HG02623 (cell line): ENCODE results near the gene COL23A1.

Experiments
- ATAC-seq: cut with Tn5 transposase; IDR thresholded peaks from one replicate; pipeline ENCODE4 v1.9.1; 2021; ENCODE audit warnings: moderate library complexity; ENCODE audit not compliant: unreplicated experiment

The COL23A1 gene

GRCh38 chr5:178218237-178218776 lies 371.9 kb downstream of the COL23A1 start:
- ATAC-seq: no peak

GRCh38 chr5:178216779-178217178 lies 373.4 kb downstream of the COL23A1 start:
- no peak for ATAC-seq

DNA sequence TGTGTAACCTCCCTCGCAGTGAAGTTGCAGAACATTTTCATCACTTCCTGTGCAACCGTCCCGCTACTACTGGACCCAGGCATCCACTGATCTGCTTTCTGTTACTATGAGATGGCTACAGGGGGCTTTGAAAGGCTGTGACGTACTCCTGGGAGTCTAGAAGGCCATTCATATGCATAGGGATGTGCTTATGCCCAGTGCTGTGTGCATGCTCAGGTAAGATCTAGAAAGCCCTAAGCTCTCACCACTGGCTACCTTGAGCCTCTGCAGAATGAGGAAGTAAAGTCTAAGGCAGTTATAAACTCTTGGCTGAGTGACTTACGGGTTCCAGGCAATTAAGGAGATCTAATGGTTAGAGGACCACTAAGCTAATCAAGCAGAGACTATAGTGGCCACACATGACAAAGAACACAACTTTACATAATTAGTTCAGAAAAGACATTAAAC lies 374.1 kb downstream of the COL23A1 start:
- no peak for ATAC-seq

DNA sequence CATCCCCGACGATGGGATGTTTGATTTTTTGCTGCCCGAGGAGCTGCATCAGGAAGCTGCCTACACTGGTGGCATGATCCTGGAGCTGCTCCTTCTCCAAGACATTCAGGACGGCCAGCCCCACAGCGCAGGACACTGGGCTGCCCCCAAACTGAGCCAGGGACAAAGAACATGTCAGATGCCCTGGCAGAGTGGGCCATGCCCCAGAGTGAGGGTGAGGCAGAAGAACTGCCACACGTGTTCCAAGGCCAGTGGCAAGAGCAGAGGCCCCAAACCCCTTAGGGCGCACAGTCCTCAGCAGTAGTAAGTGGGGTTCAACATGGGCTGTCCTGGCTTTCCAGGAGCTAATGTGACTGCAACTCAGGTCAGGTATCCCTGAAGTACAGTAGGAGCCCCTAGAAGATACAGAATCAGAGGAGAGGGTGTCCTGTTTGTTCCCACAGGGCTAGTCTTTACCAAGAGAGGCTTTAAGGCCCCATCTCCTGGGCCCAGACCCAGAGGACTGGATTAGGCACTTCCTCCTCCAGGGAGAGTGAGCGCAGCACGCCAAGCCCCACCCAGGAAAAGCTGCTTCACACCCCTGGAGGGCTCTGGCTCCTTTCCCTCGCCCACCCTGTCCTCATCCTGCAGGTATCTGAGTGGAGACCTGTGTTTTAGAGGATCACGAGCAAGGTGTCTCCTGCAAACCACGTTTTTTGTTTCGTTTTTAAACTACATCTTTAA lies 374.8 kb downstream of the COL23A1 start:
- ATAC-seq: no peak

DNA sequence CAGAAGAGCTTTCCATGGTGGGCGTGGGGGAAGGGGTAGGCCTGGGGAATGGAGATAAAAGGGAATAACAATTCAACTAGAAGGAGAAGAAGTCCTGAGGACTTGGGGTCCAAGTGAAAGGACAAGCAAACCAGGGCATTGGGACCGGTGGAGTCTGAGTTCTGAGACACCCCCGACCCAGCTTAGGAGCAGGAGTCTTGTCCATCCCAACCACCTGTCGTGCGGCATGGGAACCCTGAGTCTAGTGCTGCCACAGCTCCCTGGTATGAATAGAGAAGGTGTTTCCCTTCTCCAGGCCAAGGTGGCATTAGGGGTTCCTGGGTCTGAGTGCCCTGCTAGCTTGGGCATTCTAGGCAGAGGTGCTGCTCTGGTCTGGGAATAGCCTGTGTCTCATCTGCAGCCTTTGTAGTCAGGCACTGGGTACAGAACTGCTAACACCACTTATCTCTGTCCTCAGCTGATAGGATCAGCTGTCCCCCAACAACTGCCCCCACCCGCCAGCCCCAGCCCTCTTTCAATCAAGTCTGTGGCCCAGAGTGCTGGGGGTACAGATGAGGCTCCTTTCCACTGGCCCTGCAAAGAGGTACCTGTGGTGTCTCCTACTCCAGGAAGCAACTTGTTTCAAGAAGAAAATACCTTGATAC lies 375.9 kb downstream of the COL23A1 start:
- ATAC-seq: no peak

DNA sequence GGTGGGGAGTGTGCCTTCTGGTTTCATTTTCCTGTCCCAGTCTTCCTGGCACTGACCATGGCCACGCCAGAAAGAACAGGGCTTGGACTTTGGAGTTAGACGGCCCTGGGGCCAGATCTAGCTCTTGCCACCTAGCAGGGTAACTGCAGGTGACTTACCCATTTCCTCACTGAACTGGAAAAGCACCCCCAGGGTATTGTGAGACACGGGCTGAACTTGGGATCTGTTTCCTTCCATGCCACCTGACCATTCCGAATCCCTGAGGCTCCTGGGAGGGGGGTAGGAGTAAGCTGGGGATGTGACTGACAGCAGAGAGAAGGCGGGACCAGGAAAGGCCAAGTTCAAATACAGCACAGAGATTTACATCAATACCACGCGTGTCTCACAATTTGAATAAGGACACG lies 376.4 kb downstream of the COL23A1 start:
- ATAC-seq: no peak

- ATAC-seq: no peak
Observed at GRCh38 chr5:178213003-178213461, 377.2 kb downstream of the COL23A1 start.

DNA sequence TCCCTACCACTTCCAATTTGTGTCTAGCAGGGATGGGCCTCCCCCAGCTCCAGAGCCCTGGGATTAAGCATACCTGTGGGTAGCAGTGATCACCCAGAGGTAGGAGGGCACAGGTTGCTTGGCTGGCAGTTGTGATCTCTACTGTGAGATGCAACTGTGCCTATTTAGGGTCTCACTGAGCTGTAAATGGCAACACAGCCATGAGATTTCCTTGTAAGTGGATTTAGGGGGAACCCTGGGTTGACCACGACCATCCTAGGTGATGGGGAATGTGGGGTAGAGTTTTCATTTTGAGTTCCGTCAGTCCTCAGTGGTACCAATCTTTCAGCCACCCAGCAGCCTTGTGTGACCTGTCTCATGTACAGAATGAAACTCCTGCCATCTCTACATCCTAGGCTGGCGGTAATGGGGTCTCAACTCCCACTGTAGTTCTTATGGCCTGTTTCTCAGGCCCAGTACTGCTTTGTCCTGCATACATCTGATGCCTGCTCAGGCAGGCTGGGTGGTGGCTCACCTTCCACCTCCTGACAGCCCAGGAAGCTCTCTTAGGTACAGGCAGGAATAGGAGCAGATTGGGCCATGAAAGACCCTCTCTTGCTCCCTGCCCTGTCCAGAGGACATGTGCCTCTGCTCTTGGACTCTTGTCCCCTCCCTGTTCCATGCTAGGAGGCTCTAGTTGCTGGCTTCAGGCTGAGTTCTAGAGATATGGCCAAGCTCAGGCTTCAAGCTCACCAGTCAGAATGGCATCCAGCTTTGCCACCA lies 377.8 kb downstream of the COL23A1 start:
- no peak for ATAC-seq

GRCh38 chr5:178211095-178212048 lies 378.8 kb downstream of the COL23A1 start:
- ATAC-seq: no peak

- no peak for ATAC-seq
Observed at GRCh38 chr5:178210686-178211085, 379.5 kb downstream of the COL23A1 start.

DNA sequence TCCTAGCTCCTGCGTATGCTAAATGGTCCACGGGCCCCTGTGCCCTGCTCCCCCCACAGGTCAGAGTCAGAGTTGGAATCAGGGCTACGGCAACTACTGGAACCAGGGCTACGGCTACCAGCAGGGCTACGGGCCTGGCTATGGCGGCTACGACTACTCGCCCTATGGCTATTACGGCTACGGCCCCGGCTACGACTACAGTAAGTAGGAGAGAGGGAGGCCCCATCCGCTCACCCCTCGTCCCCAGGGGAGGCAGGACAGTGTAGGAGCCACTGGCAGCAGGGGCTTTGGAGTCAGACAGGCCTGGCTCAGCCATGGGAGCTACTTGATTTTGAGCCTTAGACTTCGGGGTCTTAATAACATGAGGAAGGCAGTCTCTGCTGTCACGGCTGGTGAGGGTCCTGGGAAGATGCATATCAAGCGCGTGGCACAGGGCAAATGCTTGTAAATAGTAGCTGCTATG lies 380.1 kb downstream of the COL23A1 start:
- no peak for ATAC-seq

DNA sequence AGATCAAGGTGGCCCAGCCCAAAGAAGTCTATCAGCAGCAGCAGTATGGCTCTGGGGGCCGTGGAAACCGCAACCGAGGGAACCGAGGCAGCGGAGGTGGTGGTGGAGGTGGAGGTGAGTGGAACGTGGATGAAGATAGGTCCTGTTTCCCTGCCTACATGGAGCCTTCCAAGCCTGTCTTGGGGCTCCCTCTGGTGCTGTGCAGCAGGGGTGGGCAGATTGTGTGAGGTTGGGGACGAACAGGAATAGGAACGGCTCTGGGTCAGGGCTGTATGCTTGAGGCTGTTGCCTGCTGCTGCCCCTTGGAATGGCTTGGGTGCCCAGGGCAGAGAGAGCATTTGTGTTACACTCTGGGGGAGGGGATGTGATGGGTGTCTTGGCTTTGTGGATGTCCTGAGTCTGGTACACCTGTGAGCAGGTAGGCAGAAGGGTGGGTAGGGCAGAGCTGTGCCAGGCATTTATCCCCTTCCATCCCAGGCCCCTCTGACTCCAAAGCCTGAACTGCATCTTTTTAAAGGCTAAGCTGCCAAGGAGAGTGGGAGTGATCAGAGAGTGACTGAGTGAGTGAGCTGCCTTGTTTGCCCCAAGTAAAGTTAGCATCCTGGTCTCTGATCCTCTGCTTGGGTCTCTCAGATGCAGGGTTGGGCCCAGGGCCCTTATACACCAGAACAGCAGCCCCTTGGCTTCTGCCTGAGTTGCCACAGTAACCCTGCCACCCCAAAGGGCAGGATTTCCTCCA lies 380.7 kb downstream of the COL23A1 start:
- ATAC-seq: no peak

DNA sequence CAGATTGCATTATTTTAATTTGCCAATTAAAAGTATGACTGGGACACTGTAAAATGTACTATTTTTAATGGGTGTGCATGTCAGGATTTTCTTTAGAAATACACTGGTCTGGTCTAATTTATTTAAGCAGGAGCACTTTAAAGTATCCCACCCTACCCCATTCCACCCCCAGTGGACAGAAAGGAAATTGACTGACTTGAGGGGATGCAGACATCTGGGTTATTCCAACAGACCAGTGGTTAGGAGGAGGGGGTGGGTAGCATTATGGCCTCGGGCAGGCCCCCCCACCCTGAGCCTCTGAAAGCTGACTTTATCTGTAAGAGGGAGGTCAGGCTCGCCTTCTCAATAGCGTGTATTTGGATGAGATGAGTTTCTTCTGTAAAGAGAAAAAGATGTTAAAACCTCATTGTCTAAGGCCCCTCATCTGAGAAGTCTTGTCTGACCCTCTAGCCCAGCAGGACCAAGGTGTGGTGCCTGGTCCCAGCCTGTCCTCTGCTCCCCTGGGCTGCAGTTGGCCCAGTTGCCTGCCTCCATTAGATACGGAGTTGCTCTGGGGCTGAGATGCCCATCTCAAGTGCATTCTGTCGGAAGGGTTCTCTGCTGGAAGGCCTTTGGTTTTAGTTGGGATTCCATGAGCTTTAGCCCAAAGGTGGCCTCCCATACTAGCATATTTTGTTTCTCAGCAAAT lies 381.5 kb downstream of the COL23A1 start:
- no peak for ATAC-seq

DNA sequence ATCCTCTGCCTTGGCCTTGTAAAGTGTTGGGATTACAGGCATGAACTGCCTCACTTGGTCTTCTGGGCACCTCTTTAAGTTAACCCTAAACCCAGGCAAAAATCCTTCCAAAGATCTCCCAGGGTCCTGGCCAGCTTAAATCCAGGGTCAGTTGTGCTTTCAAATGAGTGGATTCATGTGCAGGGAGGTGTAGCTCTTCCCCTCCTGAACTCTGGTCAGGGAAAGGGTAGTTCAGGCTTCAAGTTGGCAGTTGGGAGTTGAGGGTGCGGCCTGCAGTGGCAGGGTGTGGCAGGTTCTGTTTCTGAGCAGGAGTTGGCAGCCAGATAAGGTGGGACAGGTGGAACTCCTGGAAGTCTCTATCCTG lies 382.3 kb downstream of the COL23A1 start:
- no peak for ATAC-seq

GRCh38 chr5:178207183-178207916 lies 382.8 kb downstream of the COL23A1 start:
- no peak for ATAC-seq

DNA sequence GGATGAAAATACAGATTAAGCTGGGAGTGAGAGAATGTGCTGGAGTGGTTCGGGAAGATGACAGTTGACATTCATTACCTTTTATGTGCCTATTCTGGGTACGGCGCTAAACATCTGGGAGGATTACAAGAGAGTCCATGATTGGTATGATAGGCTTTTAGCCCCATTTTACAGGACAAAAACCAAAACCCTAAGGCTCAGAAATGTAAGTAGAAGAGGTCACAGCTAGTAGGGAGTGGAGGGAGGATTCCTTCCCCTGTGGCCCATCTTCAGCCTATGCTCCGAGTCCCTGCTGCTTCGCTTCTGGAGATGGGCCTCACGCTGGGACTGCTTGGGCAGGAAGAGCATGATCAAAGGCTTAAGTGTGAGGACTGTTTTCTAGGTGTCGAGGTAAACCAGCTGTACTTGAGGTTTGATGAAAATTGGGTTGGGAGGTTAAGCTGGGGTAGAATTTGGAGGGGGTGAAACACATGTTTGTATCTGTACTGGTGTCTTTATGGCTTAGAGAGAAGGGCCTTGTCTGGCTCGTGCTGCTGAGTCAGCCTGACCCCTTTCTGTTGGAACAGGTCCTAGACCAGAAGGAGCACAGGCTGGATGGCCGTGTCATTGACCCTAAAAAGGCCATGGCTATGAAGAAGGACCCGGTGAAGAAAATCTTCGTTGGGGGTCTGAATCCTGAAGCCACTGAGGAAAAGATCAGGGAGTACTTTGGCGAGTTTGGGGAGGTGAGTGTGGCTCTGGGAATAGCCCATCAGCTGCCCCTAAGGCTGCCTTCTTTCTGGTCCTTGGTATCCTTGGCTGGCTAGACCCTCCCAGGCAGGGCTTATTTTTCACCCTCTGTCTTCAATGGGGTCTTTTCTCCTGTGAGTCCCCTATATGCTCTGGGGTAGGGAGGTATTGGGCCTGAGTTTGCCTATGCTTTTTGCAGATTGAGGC lies 383.8 kb downstream of the COL23A1 start:
- no peak for ATAC-seq

DNA sequence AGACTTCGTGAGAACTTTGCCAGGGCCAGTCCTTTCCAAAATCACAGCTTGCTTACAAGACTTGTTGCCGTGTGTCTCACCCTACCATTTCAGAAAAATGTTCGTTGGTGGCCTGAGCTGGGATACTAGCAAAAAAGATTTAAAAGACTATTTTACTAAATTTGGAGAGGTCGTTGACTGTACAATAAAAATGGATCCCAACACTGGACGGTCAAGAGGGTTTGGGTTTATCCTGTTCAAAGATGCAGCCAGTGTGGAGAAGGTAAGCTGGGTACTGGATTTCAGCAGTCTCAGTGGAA lies 384.5 kb downstream of the COL23A1 start:
- ATAC-seq: no peak
